Retina (tissue), 1 donor: ENCODE results near the gene INPP4B.

Experiments
- DNase-seq: peaks from one replicate; pipeline ENCODE4 v3.0.0-alpha.2; 2016

The INPP4B gene

GRCh38 chr4:142372530-142373260 is 473.4 kb downstream of the INPP4B start:
- DNase-seq: no peak

GRCh38 chr4:142369141-142369540 is 477.0 kb downstream of the INPP4B start:
- no peak for DNase-seq

GRCh38 chr4:142367418-142368180 is 478.5 kb downstream of the INPP4B start:
- DNase-seq: no peak

- DNase-seq: no peak
These were observed 479.3 kb downstream of the INPP4B start for GRCh38 chr4:142366769-142367181.

GRCh38 chr4:142365391-142365790 is 480.7 kb downstream of the INPP4B start:
- DNase-seq: no peak

GRCh38 chr4:142363686-142364085 is 482.4 kb downstream of the INPP4B start:
- DNase-seq: no peak

- no peak for DNase-seq
These were observed 484.1 kb downstream of the INPP4B start for GRCh38 chr4:142361981-142362380.

GRCh38 chr4:142360657-142361056 is 485.4 kb downstream of the INPP4B start:
- no peak for DNase-seq

- DNase-seq: no peak
These were observed 487.4 kb downstream of the INPP4B start for GRCh38 chr4:142358656-142359055.

- DNase-seq: no peak
These were observed 489.3 kb downstream of the INPP4B start for GRCh38 chr4:142356801-142357200.

GRCh38 chr4:142356118-142356759 is 489.9 kb downstream of the INPP4B start:
- DNase-seq: no peak

- no peak for DNase-seq
These were observed 490.6 kb downstream of the INPP4B start for GRCh38 chr4:142355421-142355930.

GRCh38 chr4:142354794-142355420 is 491.2 kb downstream of the INPP4B start:
- DNase-seq: no peak

- no peak for DNase-seq
These were observed 492.1 kb downstream of the INPP4B start for GRCh38 chr4:142354041-142354440.

GRCh38 chr4:142353149-142353738 is 492.9 kb downstream of the INPP4B start:
- DNase-seq: peak; percentile 40

- no peak for DNase-seq
These were observed 493.4 kb downstream of the INPP4B start for GRCh38 chr4:142352712-142353111.

GRCh38 chr4:142351958-142352357 is 494.1 kb downstream of the INPP4B start:
- DNase-seq: no peak

- DNase-seq: no peak
These were observed 495.2 kb downstream of the INPP4B start for GRCh38 chr4:142350871-142351270.

- no peak for DNase-seq
These were observed 497.5 kb downstream of the INPP4B start for GRCh38 chr4:142348613-142349021.

- no peak for DNase-seq
These were observed 498.9 kb downstream of the INPP4B start for GRCh38 chr4:142347241-142347640.

- no peak for DNase-seq
These were observed 500.2 kb downstream of the INPP4B start for GRCh38 chr4:142345924-142346323.

- DNase-seq: no peak
These were observed 504.8 kb downstream of the INPP4B start for GRCh38 chr4:142341268-142341667.

GRCh38 chr4:142339053-142339452 is 507.0 kb downstream of the INPP4B start:
- no peak for DNase-seq
